ENCODE results near the gene PARD6A.

The PARD6A gene

GRCh38 chr16:67658849-67659674 is 1.7 kb upstream of the PARD6A start:
- Mint-ChIP-seq H3K4me1 (peaks cover 21% of the 10 kb centered on the region), H3K27me3 (no peaks in the 10 kb centered on the region), H3K4me3 (peak overlapping the region; percentile 94), H3K9me3 (no peaks in the 10 kb centered on the region), H3K36me3 (peaks cover 11% of the 10 kb centered on the region), H3K27ac (peak overlapping the region; percentile 94)
- no peak for ATAC-seq (ENCODE audit: low read depth)
- no peak for DNase-seq (ENCODE audit: low spot score in 2 of 2)

- H3K9me3 Mint-ChIP-seq: no peaks in the 10 kb centered on the region
- ATAC-seq (ENCODE audit: low read depth) (peak; percentile 61), DNase-seq (ENCODE audit: low spot score in 2 of 2) (peak; percentile 94)
- peaks cover 25% of the 10 kb centered on the region for H3K4me1 Mint-ChIP-seq
- peak within 1 kb of the TSS; percentile 94 for H3K4me3 Mint-ChIP-seq
- H3K36me3 Mint-ChIP-seq: peaks cover 11% of the 10 kb centered on the region
- H3K27ac Mint-ChIP-seq: peak within 1 kb of the TSS; percentile 94
- no peaks in the 10 kb centered on the region for H3K27me3 Mint-ChIP-seq
These were observed 841 bp upstream of the PARD6A start, which contains the start of gene ACD for GRCh38 chr16:67659675-67660563. Gene ACD, minus strand, starts transcription at chr16:67660260. Its CDS starts 40 bp downstream, at chr16:67660220.

- no peak for ATAC-seq (ENCODE audit: low read depth)
- Mint-ChIP-seq H3K27ac (peak overlapping the region; percentile 94), H3K9me3 (no peaks in the 10 kb centered on the region), H3K36me3 (peaks cover 5% of the 10 kb centered on the region), H3K4me1 (peaks cover 26% of the 10 kb centered on the region), H3K4me3 (peak overlapping the region; percentile 94), H3K27me3 (no peaks in the 10 kb centered on the region)
- no peak for DNase-seq (ENCODE audit: low spot score in 2 of 2)
These were observed 471 bp downstream of the PARD6A start for GRCh38 chr16:67661101-67661761.

GRCh38 chr16:67661886-67662652 is 1.3 kb downstream of the PARD6A start:
- Mint-ChIP-seq H3K27ac (peak overlapping the region; percentile 94), H3K4me3 (peak overlapping the region; percentile 94), H3K36me3 (peaks cover 3% of the 10 kb centered on the region), H3K4me1 (peaks cover 29% of the 10 kb centered on the region), H3K27me3 (no peaks in the 10 kb centered on the region), H3K9me3 (no peaks in the 10 kb centered on the region)
- no peak for DNase-seq (ENCODE audit: low spot score in 2 of 2)
- no peak for ATAC-seq (ENCODE audit: low read depth)

- H3K4me1 Mint-ChIP-seq: peaks cover 31% of the 10 kb centered on the region
These were observed 1.9 kb downstream of the PARD6A start for GRCh38 chr16:67662653-67663010.

GRCh38 chr16:67663151-67663876 is 2.6 kb downstream of the PARD6A start:
- DNase-seq (ENCODE audit: low spot score in 2 of 2): no peak

More at GRCh38 chr16:67662653-67663010, 1.9 kb downstream of the PARD6A start:
- DNase-seq (ENCODE audit: low spot score in 2 of 2) (no peak), ATAC-seq (ENCODE audit: low read depth) (no peak)
- no peaks in the 10 kb centered on the region for H3K9me3 Mint-ChIP-seq
- no peaks in the 10 kb centered on the region for H3K27me3 Mint-ChIP-seq
- H3K4me3 Mint-ChIP-seq: no peak overlapping the region
- H3K36me3 Mint-ChIP-seq: peaks cover 3% of the 10 kb centered on the region
- H3K27ac Mint-ChIP-seq: no peak overlapping the region

GRCh38 chr16:67663877-67664222 is 3.1 kb downstream of the PARD6A start:
- H3K4me3 Mint-ChIP-seq: no peak overlapping the region
- DNase-seq (ENCODE audit: low spot score in 2 of 2): no peak
- no peaks in the 10 kb centered on the region for H3K27me3 Mint-ChIP-seq
- H3K36me3 Mint-ChIP-seq: no peaks in the 10 kb centered on the region
- no peak for ATAC-seq (ENCODE audit: low read depth)
- no peaks in the 10 kb centered on the region for H3K9me3 Mint-ChIP-seq
- H3K27ac Mint-ChIP-seq: no peak overlapping the region
- H3K4me1 Mint-ChIP-seq: peaks cover 35% of the 10 kb centered on the region

More at GRCh38 chr16:67663151-67663876, 2.6 kb downstream of the PARD6A start:
- no peak overlapping the region for H3K4me3 Mint-ChIP-seq
- H3K9me3 Mint-ChIP-seq: no peaks in the 10 kb centered on the region
- H3K27ac Mint-ChIP-seq: no peak overlapping the region
- H3K4me1 Mint-ChIP-seq: peaks cover 33% of the 10 kb centered on the region
- no peaks in the 10 kb centered on the region for H3K27me3 Mint-ChIP-seq
- no peak for ATAC-seq (ENCODE audit: low read depth)
- no peaks in the 10 kb centered on the region for H3K36me3 Mint-ChIP-seq

- peaks cover 34% of the 10 kb centered on the region for H3K4me1 Mint-ChIP-seq
- H3K27me3 Mint-ChIP-seq: no peaks in the 10 kb centered on the region
- H3K4me3 Mint-ChIP-seq: no peak overlapping the region
- H3K27ac Mint-ChIP-seq: no peak overlapping the region
- H3K36me3 Mint-ChIP-seq: no peaks in the 10 kb centered on the region
- ATAC-seq (ENCODE audit: low read depth) (no peak), DNase-seq (ENCODE audit: low spot score in 2 of 2) (no peak)
- no peaks in the 10 kb centered on the region for H3K9me3 Mint-ChIP-seq
These were observed 3.5 kb downstream of the PARD6A start for GRCh38 chr16:67664258-67664657.

GRCh38 chr16:67664871-67665270 is 4.1 kb downstream of the PARD6A start:
- ATAC-seq (ENCODE audit: low read depth): no peak
- DNase-seq (ENCODE audit: low spot score in 2 of 2): no peak
- no peak overlapping the region for H3K27ac Mint-ChIP-seq
- no peaks in the 10 kb centered on the region for H3K27me3 Mint-ChIP-seq
- H3K4me3 Mint-ChIP-seq: no peak overlapping the region
- no peaks in the 10 kb centered on the region for H3K9me3 Mint-ChIP-seq
- H3K36me3 Mint-ChIP-seq: no peaks in the 10 kb centered on the region
- peaks cover 35% of the 10 kb centered on the region for H3K4me1 Mint-ChIP-seq

GRCh38 chr16:67665598-67665997 is 4.8 kb downstream of the PARD6A start:
- Mint-ChIP-seq H3K27ac (peak overlapping the region; percentile 62), H3K36me3 (no peaks in the 10 kb centered on the region)
- DNase-seq (ENCODE audit: low spot score in 2 of 2): no peak

GRCh38 chr16:67666032-67666551 is 5.3 kb downstream of the PARD6A start:
- H3K27me3 Mint-ChIP-seq: no peaks in the 10 kb centered on the region
- no peak for DNase-seq (ENCODE audit: low spot score in 2 of 2)
- no peaks in the 10 kb centered on the region for H3K9me3 Mint-ChIP-seq
- H3K4me3 Mint-ChIP-seq: peak overlapping the region; percentile 66
- peak overlapping the region; percentile 95 for H3K27ac Mint-ChIP-seq
- no peak for ATAC-seq (ENCODE audit: low read depth)
- no peaks in the 10 kb centered on the region for H3K36me3 Mint-ChIP-seq
- H3K4me1 Mint-ChIP-seq: peaks cover 34% of the 10 kb centered on the region

More at GRCh38 chr16:67665598-67665997, 4.8 kb downstream of the PARD6A start:
- Mint-ChIP-seq H3K4me3 (peak overlapping the region; percentile 66), H3K27me3 (no peaks in the 10 kb centered on the region), H3K4me1 (peaks cover 36% of the 10 kb centered on the region), H3K9me3 (no peaks in the 10 kb centered on the region)
- no peak for ATAC-seq (ENCODE audit: low read depth)

GRCh38 chr16:67666559-67667452 is 6.0 kb downstream of the PARD6A start, which contains the start of the genes C16orf86 and ENKD1:
Gene C16orf86, plus strand, starts transcription at chr16:67666814. Its CDS starts 157 bp downstream, at chr16:67666971.
Gene ENKD1, minus strand, starts transcription at chr16:67666750. Its CDS starts 308 bp downstream, at chr16:67666442.
- Mint-ChIP-seq H3K9me3 (no peaks in the 10 kb centered on the region), H3K36me3 (no peaks in the 10 kb centered on the region), H3K27ac (peak within 1 kb of the TSS; percentile 95), H3K4me1 (peaks cover 29% of the 10 kb centered on the region), H3K4me3 (peak within 1 kb of the TSS; percentile 91), H3K27me3 (no peaks in the 10 kb centered on the region)
- peak; percentile 76 to 78 for DNase-seq (ENCODE audit: low spot score in 2 of 2)
- peak; percentile 72 for ATAC-seq (ENCODE audit: low read depth)
